ENCODE data around the gene TSHZ2. TPM values are rescaled to one million over a fixed set of nuclear protein-coding genes. Genes with fewer than 3 reads are reported as not detected.
A peak's percentile ranks its signal among the peaks of the same experiment; 100 is the strongest.

The TSHZ2 gene
- polyA plus RNA-seq (ENCODE audit: insufficient read length in 4 of 4), result 10 to 100 TPM; 11.0 to 14.5 (median 14.3) TPM

GRCh38 chr20:52972190-52972937, at the start of gene TSHZ2:
TSS of gene TSHZ2 (plus strand) at chr20:52972358. CDS start at chr20:52973294, 936 bp downstream.
- DNase-seq (ENCODE audit: low read depth in 4 of 4, low spot score in 2 of 4), result no peak

- no peak for DNase-seq (ENCODE audit: low read depth in 4 of 4, low spot score in 2 of 4)
These were observed 49.7 kb upstream of the TSHZ2 start for GRCh38 chr20:52922436-52922835.

- no peak for DNase-seq (ENCODE audit: low read depth in 4 of 4, low spot score in 2 of 4)
These were observed 48.8 kb upstream of the TSHZ2 start for GRCh38 chr20:52923123-52923937.

GRCh38 chr20:52924411-52925271, 47.5 kb upstream of the TSHZ2 start:
- no peak for DNase-seq (ENCODE audit: low read depth in 4 of 4, low spot score in 2 of 4)

- DNase-seq (ENCODE audit: low read depth in 4 of 4, low spot score in 2 of 4), result no peak
These were observed 45.7 kb upstream of the TSHZ2 start for GRCh38 chr20:52926505-52926904.

GRCh38 chr20:52933867-52934266, 38.3 kb upstream of the TSHZ2 start:
- DNase-seq (ENCODE audit: low read depth in 4 of 4, low spot score in 2 of 4), result no peak

GRCh38 chr20:52936351-52937340, 35.5 kb upstream of the TSHZ2 start:
- DNase-seq (ENCODE audit: low read depth in 4 of 4, low spot score in 2 of 4), result no peak

GRCh38 chr20:52937591-52938100, 34.5 kb upstream of the TSHZ2 start:
- no peak for DNase-seq (ENCODE audit: low read depth in 4 of 4, low spot score in 2 of 4)

GRCh38 chr20:52939141-52939540, 33.0 kb upstream of the TSHZ2 start:
- DNase-seq (ENCODE audit: low read depth in 4 of 4, low spot score in 2 of 4), result no peak

GRCh38 chr20:52941808-52942207, 30.4 kb upstream of the TSHZ2 start:
- no peak for DNase-seq (ENCODE audit: low read depth in 4 of 4, low spot score in 2 of 4)

GRCh38 chr20:52943185-52943841, 28.8 kb upstream of the TSHZ2 start:
- DNase-seq (ENCODE audit: low read depth in 4 of 4, low spot score in 2 of 4), result no peak

GRCh38 chr20:52945268-52945667, 26.9 kb upstream of the TSHZ2 start:
- DNase-seq (ENCODE audit: low read depth in 4 of 4, low spot score in 2 of 4), result no peak

- no peak for DNase-seq (ENCODE audit: low read depth in 4 of 4, low spot score in 2 of 4)
These were observed 26.2 kb upstream of the TSHZ2 start for GRCh38 chr20:52945862-52946522.

GRCh38 chr20:52948491-52948890, 23.7 kb upstream of the TSHZ2 start:
- no peak for DNase-seq (ENCODE audit: low read depth in 4 of 4, low spot score in 2 of 4)

- no peak for DNase-seq (ENCODE audit: low read depth in 4 of 4, low spot score in 2 of 4)
These were observed 19.1 kb upstream of the TSHZ2 start for GRCh38 chr20:52953020-52953419.

GRCh38 chr20:52954849-52955248, 17.3 kb upstream of the TSHZ2 start:
- no peak for DNase-seq (ENCODE audit: low read depth in 4 of 4, low spot score in 2 of 4)

GRCh38 chr20:52958211-52958610, 13.9 kb upstream of the TSHZ2 start:
- no peak for DNase-seq (ENCODE audit: low read depth in 4 of 4, low spot score in 2 of 4)

- DNase-seq (ENCODE audit: low read depth in 4 of 4, low spot score in 2 of 4), result peak in 2 of 4 donors; percentile 70 to 78
These were observed 13.0 kb upstream of the TSHZ2 start for GRCh38 chr20:52959125-52959524.
